Fibroblast of pulmonary artery (primary cell): ENCODE data around the gene POLR1H.
A peak's percentile ranks its signal among the peaks of the same experiment; 100 is the strongest.

ENCODE experiments used
- DNase-seq: peaks from one replicate; pipeline ENCODE4 v3.0.0-alpha.2; 2010; ENCODE audit warnings: low read depth
- H3K4me3 ChIP-seq: replicated peaks from 2 replicates; pipeline ENCODE4 v1.5.1; 2011; ENCODE audit warnings: low read depth, mild to moderate bottlenecking, control low read depth, low read length, moderate library complexity
- TF ChIP-seq, protein P1 (sequence below): IDR thresholded peaks from 2 replicates; pipeline ENCODE4 v1.5.1; 2011; ENCODE audit warnings: mild to moderate bottlenecking, control low read depth, low read length, inconsistent platforms; ENCODE audit errors: missing control alignments

The POLR1H gene

GRCh38 chr6:30096829-30097228, 35.8 kb downstream of the POLR1H start:
- TF ChIP-seq, protein P1, sequence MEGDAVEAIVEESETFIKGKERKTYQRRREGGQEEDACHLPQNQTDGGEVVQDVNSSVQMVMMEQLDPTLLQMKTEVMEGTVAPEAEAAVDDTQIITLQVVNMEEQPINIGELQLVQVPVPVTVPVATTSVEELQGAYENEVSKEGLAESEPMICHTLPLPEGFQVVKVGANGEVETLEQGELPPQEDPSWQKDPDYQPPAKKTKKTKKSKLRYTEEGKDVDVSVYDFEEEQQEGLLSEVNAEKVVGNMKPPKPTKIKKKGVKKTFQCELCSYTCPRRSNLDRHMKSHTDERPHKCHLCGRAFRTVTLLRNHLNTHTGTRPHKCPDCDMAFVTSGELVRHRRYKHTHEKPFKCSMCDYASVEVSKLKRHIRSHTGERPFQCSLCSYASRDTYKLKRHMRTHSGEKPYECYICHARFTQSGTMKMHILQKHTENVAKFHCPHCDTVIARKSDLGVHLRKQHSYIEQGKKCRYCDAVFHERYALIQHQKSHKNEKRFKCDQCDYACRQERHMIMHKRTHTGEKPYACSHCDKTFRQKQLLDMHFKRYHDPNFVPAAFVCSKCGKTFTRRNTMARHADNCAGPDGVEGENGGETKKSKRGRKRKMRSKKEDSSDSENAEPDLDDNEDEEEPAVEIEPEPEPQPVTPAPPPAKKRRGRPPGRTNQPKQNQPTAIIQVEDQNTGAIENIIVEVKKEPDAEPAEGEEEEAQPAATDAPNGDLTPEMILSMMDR, result no peak

DNA sequence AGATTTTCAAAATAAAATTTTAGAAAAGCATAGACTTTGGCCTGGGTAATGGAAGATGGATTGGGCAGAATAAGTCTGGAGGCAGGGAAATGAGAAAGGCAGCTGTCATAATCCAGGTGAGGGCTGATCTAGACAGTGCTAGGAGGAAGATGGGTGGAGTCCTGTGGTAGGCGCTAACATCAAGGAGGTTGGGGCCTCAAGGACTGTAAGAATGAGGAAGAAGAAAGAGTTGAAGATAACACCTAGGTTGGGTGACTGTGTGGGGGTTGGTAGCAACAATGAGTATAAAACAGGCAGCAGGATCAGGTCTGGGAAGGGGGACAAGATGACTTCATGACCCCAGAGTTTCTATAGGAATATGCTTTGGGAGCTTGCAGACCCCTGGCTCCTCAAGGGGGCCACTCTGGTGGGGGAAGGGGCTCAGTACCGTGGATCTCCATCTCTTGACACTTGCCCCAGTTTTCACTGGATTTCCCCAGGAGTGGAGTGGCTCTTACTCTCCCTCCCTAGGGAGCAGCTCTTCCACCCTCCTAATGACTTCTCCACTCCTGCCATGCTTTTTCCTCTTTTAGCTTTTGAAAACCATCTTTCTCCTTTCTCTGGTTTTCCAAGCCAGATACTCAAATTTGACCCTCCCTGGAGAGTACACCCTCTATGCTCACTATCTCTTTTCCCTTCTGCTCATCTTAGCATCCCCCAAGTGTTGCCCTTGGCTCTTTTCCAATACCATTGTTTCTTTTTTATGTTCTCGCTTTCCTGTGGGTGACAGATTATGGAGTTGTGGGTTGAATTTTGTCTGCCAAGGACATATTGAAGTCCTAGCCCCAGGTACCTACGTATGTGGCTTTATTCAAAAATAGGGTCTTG, 37.1 kb downstream of the POLR1H start:
- DNase-seq, result no peak
- H3K4me3 ChIP-seq, result no peak overlapping the region
- TF ChIP-seq, protein P1, result no peak

More at GRCh38 chr6:30096829-30097228, 35.8 kb downstream of the POLR1H start:
- DNase-seq, result no peak
- no peak overlapping the region for H3K4me3 ChIP-seq

DNA sequence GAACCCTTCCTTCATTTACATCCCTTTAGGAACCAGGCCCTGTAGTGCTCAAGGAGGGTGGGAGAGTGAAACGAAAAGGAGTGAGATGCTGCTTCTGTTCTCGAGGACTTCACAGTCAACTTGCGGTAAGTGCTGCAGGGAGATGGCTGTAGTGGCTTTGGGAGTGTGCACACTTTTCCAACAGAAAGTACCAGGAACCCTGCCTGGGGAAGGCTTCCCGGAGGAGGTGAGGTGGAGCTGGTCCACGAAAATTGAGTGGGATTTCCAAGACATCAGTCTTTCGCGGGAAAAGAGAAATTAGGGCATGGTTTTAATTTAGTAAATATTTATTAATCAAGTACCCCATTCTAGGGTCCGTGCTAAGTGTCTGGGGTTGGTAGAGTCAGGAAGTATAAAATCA, 39.1 kb downstream of the POLR1H start:
- H3K4me3 ChIP-seq, result no peak overlapping the region
- no peak for DNase-seq
- TF ChIP-seq, protein P1, result no peak

- TF ChIP-seq, protein P1, result no peak
- no peak overlapping the region for H3K4me3 ChIP-seq
- no peak for DNase-seq
These were observed 39.7 kb downstream of the POLR1H start for GRCh38 chr6:30100585-30101443.

DNA sequence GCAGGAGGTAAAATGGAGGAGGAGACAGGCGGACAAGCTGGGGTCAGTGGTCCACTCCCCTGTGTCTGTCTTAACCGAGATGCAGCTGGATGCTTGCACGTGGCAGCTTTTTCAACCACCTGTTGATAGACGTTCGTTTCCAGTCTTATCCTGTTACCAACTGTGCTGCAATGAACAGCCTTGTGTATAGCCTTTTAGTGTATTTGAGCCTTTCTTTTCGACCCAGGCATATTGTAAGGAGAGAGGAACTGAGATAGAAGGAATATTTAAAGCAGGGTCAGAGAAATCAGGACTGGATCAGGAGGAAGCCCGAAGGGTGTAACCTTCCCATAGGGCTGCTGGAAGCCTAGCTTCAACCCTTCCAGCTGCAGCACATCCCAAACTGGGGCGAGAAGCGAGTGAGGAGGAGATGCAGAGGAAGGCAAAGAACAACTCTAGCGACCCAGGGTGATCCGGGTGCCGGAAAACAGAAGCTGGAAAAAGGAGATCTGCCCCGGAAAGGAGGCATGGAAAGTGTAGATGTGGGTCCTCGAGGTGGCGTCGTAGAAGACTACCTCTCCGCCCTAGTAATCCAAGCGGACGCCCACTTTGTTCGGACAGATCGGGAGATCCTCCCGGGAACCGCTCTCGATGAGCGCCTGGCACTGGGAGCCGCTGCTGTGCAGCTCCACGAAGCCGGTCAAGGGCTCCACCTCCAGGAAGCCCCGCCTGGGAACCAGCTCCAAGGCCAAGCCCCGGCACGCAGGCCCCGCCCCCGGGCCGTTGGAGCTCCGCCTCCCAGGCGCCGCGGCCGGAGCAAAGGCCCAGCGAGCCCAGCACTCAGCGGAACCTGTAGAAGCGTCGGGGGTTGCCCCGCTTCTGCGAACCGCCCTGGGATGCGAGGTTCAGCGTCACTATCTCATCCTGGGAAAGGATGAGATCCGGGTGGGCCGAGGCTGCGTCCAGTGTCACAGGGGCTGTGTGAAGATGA, 40.7 kb downstream of the POLR1H start:
- TF ChIP-seq, protein P1, result peak; percentile 18
- peak; percentile 81 for DNase-seq
- peak overlapping the region; percentile 51 for H3K4me3 ChIP-seq

DNA sequence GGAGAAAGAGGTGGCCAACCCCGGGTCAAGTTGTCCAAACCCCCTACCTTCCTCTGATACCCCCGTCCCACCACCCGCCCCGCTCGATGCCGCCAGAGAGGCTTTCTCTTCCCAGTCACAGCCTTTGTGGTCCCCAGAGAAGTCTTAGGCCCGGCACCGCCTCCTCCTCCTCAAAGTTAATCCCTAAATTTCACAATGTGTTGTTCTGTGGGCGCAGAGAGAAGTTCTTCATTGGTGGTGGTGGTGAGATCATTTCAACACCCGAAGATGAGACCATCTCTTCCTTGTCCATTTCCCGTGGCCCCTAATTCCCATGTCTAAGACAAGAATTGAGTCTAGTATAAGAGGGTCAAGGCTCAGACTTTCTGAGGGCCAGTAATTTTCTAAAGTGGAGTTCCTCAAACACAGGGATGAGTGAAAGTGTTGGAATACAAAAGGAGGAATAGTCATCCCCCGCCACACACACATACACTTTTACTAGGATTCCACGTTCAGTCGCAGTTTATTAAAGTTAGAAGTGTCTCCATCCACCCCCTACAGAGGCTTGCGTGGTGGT, 41.4 kb downstream of the POLR1H start:
- H3K4me3 ChIP-seq, result peak overlapping the region; percentile 44
- TF ChIP-seq, protein P1, result no peak
- DNase-seq, result peak; percentile 34
